ENCODE data around the gene NNT.
"Not testable (repeated sequence)": the region's sequence is repeated elsewhere in the genome, so short reads cannot be mapped to it uniquely, and the experiment has no call there.

Gene NNT

DNA sequence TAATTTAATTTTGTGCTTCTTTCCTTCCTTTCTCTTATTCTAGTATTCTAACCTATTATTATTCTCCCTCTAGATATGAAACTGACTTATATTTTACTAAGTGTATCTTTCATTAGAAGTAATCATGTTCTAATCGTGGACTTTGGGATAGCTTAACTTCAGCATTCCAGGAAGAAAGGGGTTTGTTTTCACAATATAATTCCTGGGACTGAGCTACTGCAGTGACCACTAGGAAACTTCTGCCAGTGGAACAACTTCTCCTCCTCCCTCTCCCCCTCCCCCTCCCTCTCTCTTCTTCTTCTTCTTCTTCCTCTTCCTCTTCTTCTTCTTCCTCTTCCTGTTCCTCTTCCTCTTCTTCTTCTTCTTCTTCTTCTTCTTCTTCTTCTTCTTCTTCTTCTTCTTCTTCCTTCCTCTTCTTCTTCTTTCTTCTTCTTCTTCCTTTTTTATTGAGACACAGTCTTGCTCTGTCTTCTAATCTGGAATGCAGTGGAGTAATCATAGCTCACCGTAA is 127.9 kb downstream of the NNT start:
- no peak for DNase-seq

DNA sequence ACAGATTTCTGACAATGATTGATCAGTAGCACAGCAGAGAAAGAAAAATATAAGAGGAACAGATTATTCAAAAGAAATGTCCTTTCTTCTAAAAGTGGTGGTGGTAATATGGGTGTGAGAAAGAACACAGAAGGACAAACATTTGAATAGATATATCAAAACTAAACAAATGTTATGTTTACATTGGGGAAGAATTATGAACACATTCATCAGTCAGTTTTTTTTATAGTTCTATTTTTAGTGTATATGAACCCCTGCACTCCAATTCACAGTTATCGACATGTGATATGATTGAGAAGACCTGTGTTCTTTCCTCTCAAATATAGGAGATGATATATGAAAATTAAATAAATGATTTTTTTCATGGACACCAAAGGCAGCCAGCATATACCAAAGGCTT is 128.6 kb downstream of the NNT start:
- DNase-seq: no peak

GRCh38 chr5:43745923-43746548 is 143.1 kb downstream of the NNT start:
- not testable (repeated sequence) for DNase-seq

GRCh38 chr5:43750809-43751208 is 147.8 kb downstream of the NNT start:
- no peak for DNase-seq

- DNase-seq: no peak
These were observed 150.1 kb downstream of the NNT start for GRCh38 chr5:43753069-43753468.
